Body of pancreas (tissue), 4 donors: ENCODE measurements around the gene ANKRD18B. TPM values are rescaled to one million over a fixed set of nuclear protein-coding genes. Genes with fewer than 3 reads are reported as not detected.
"Not testable (repeated sequence)": the region's sequence is repeated elsewhere in the genome, so short reads cannot be mapped to it uniquely, and the experiment has no call there.

ENCODE experiments used
- ATAC-seq: fragments of 150-250 bp; one replicate; pipeline ENCODE4 v1.9.1; 2016
- DNase-seq, 4 donors: peaks; one replicate each; pipeline ENCODE4 v3.0.0-alpha.2; 2019
- H3K27ac ChIP-seq, 4 donors: fragments of 200-600 bp; sonication (generic); 1 replicate in 3 of 4; 2 replicates in 1 of 4; pipeline versions ENCODE4 v1.5.1 to v1.6.1; 2016 to 2019; ENCODE audit warnings: mild to moderate bottlenecking in 1 of 4, mixed read lengths in 1 of 4, moderate library complexity in 1 of 4
- H3K27me3 ChIP-seq, 2 donors: fragments of 200-600 bp; sonication (generic); one replicate each; pipeline ENCODE4 v1.6.0; 2016; ENCODE audit warnings: mild to moderate bottlenecking in 1 of 2
- H3K36me3 ChIP-seq, 2 donors: fragments of 200-600 bp; sonication (generic); replicated peaks in 1 of 2; 2 replicates each; pipeline ENCODE4 v1.5.1; 2016; ENCODE audit warnings: low read depth in 2 of 2; ENCODE audit not compliant: insufficient read depth in 1 of 2
- H3K4me1 ChIP-seq: fragments of 200-600 bp; sonication (generic); one replicate; pipeline ENCODE4 v1.6.0; 2016
- H3K4me3 ChIP-seq, 2 donors: fragments of 200-600 bp; sonication (generic); 1 replicate in 1 of 2; 2 replicates in 1 of 2; pipeline ENCODE4 v1.5.1; 2016 to 2019
- H3K9me3 ChIP-seq, 3 donors: fragments of 200-600 bp; sonication (generic); 1 replicate in 2 of 3; 2 replicates in 1 of 3; pipeline ENCODE4 v1.5.1; 2016
- POLR2A ChIP-seq, 3 donors: fragments of 450-650 bp; IDR thresholded peaks; one replicate each; pipeline ENCODE4 v1.6.1; 2016; ENCODE audit warnings: antibody characterized with exemption in 3 of 3, mild to moderate bottlenecking in 2 of 3
- WGBS, 2 donors: methylation state at CpG; one replicate each; pipeline ENCODE4 v1.1.5; 2017; 5-methylcytosine and 5-hydroxymethylcytosine counted together
- intact Hi-C: fragments of 100-400 bp; cut with DNase I; formaldehyde crosslinking; loops from one replicate; pipeline ENCODE4 v1.15.1; 2023
- total RNA-seq, 2 donors: library from RNA; depleted of rRNA; stranded (reverse); fragments of >200 nt; gene quantifications; one replicate each; pipeline ENCODE4 v1.1.0, GENCODE V29; 2016
- TF ChIP-seq, protein P1 (sequence below), 7 experiments: fragments of 450-650 bp in 4 of 7; fragments of 200-600 bp in 3 of 7; sonication (generic) in 3 of 7; IDR thresholded peaks; one replicate each; pipeline ENCODE4 v1.5.1; 2016 to 2019; ENCODE audit warnings: antibody characterized with exemption in 7 of 7

ANKRD18B gene
- total RNA-seq, 2 donors from 2014 or later = 6.0 TPM; not detected in 1

DNA sequence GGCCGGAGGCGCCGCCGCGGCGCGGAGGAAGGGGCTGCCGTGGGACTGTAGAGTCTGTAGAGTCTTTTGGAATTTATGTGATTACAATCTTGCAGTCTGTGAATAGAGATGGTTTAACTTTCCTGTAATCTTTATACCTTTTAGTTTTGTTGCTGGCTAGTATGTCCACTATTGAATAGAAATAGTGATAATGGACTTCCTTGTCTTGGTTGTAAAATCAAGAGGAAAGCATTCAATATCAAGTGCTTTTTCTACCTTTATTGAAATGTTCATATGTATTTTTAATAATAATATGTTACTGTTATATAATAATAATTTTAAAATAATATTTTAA is 12.9 kb upstream of the ANKRD18B start:
- H3K4me1 ChIP-seq, intact Hi-C loops, DNase-seq, ATAC-seq, H3K36me3 ChIP-seq, H3K27me3 ChIP-seq, H3K9me3 ChIP-seq: not testable (repeated sequence)
- TF ChIP-seq POLR2A (IDR thresholded peaks at IDR 0.05) = peak in 1 of 3 donors; percentile 42
- Histone ChIP-seq H3K27ac (peak overlapping the region in 3 of 4 donors; percentile 73 to 86 (median 84)), H3K4me3 (peak overlapping the region in 1 of 2 donors; percentile 62)
- 2% methylated on average over 8 of the region's 8 CpGs for WGBS, 2 donors

DNA sequence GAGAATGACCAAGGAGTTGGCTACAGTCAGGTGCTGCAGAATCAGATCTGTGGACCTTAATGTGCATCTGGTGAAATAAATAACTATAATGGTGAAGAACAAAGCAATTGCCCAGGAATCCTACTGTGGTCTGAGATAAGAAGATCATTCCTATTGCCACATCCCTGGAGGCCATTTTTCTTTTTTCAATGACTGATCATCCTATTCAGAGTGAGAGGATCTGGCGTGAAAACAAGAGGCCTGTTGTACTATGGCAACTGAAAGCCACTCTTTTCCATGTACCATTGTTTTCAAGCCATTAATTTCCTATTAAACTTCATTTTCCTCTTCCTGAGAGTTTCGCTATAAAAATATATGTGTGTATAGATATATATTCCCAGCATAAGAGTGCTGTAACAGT is 11.5 kb upstream of the ANKRD18B start:
- H3K4me3 ChIP-seq, ATAC-seq, H3K27ac ChIP-seq, H3K9me3 ChIP-seq, H3K36me3 ChIP-seq, intact Hi-C loops, H3K4me1 ChIP-seq, DNase-seq, H3K27me3 ChIP-seq: not testable (repeated sequence)
- 87 to 89% methylated on average over 2 of the region's 2 CpGs for WGBS, 2 donors

DNA sequence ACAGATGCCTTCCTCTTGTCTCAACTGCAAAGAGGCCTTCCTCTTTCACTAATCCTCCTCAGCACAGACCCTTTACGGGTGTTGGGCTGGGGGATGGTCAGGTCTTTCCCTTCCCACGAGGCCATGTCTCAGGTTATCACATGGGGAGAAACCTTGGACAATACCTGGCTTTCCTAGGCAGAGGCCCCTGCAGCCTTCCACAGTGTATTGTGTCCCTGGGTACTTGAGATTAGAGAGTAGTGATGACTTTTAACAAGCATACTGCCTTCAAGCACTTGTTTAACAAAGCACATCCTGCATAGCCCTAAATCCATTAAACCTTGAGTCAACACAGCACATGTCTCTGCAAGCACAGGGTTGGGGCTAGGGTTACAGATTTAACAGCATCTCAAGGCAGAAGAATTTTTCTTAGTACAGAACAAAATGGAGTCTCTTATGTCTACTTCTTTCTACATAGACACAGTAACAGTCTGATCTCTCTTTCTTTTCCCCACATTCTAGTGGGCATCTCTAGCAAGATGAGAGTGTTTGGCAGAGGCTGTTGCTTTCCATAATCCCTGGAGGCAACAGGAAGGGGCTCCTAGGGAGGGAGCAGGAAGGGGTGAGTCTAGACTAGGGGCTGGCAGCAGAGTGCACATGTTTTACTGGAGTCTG is 8.6 kb upstream of the ANKRD18B start:
- H3K9me3 ChIP-seq, DNase-seq, H3K27ac ChIP-seq, ATAC-seq, intact Hi-C loops, H3K27me3 ChIP-seq, H3K4me3 ChIP-seq, H3K4me1 ChIP-seq, H3K36me3 ChIP-seq: not testable (repeated sequence)
- 48 to 50% methylated on average over 2 of the region's 2 CpGs for WGBS, 2 donors

DNA sequence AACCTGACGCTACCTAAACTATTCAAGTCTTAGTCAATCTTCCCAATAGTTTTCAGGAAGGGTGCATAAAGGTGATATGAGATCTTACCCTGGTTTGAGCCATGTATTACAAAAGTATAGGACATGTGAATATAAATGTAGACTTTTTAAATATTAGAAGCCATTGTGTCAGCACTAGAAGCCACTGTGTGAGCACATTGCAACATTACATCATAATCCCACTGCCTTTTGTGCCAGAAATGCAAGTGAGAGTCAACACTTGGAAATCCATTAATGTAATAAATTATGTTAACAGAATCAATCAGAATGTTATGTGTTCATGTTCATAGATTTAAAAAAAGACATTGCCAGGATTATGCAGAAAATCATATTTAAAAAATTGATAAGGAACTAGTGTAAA is 7.7 kb upstream of the ANKRD18B start:
- WGBS, 2 donors = 69 to 90% methylated on average over 1 of the region's 1 CpG
- H3K4me3 ChIP-seq, H3K27ac ChIP-seq, ATAC-seq, H3K36me3 ChIP-seq, DNase-seq, H3K27me3 ChIP-seq, H3K4me1 ChIP-seq, intact Hi-C loops, H3K9me3 ChIP-seq: not testable (repeated sequence)

DNA sequence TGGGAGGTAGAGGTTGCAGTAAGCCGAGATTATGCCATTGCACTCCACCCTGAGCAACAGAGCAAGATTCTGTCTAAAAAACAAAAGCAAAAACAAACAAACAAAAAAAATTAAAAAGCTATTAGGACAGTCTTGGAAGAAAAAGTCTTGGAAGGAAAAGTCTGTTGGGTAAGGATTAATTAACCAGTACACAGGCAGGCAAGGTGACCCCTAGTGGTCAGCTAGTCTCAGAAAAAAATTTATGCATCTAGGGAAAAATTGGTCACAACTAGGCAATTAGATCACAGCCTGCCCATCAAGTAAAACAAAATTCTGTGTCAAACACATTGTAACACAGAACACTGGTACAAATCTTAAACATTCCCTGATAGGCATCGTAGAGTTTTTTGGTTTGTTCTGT is 6.7 kb upstream of the ANKRD18B start:
- peak; percentile 21 to 43 (median 42) for DNase-seq
- ATAC-seq = no peak
- H3K9me3 ChIP-seq = no peaks in the 10 kb centered on the region
- 51 to 58% methylated on average over 2 of the region's 2 CpGs for WGBS, 2 donors
- H3K36me3 ChIP-seq = no peaks in the 10 kb centered on the region
- intact Hi-C loops = no loop called here
- H3K4me1 ChIP-seq = no peaks in the 10 kb centered on the region
- no peak overlapping the region for H3K4me3 ChIP-seq
- no peak overlapping the region for H3K27ac ChIP-seq
- TF ChIP-seq, protein P1, sequence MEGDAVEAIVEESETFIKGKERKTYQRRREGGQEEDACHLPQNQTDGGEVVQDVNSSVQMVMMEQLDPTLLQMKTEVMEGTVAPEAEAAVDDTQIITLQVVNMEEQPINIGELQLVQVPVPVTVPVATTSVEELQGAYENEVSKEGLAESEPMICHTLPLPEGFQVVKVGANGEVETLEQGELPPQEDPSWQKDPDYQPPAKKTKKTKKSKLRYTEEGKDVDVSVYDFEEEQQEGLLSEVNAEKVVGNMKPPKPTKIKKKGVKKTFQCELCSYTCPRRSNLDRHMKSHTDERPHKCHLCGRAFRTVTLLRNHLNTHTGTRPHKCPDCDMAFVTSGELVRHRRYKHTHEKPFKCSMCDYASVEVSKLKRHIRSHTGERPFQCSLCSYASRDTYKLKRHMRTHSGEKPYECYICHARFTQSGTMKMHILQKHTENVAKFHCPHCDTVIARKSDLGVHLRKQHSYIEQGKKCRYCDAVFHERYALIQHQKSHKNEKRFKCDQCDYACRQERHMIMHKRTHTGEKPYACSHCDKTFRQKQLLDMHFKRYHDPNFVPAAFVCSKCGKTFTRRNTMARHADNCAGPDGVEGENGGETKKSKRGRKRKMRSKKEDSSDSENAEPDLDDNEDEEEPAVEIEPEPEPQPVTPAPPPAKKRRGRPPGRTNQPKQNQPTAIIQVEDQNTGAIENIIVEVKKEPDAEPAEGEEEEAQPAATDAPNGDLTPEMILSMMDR (IDR thresholded peaks at IDR 0.05) = peak; percentile 29 to 73 (median 56)
- no peak for TF ChIP-seq POLR2A (IDR thresholded peaks at IDR 0.05)
- no peaks in the 10 kb centered on the region for H3K27me3 ChIP-seq

DNA sequence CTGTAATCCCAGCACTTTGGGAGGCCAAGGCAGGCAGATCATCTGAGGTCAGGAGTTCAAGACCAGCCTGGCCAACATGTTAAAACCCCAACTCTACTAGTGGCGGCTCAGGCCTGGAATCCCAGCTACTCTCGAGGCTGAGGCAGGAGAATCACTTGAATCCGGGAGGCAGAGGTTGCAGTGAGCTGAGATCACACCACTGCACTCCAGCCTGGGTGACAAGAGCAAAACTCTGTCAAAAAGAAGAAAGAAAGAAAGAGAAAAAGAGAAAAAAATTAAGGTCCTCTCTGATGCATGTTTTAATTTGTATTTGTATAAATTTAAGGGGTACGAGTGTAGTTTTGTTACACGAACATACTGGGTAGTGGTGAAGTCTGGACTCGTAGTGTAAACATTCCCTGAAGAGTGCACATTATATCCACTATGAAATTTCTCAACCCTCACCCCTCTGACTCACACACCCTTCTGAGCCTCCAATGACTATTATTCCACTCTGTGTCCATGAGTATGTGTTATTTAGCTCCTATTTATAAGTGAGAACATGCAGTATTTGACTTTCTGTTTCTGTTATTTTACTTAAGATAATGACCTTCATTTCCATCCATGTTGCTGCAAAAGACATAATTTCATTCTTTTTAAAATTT is 6.0 kb upstream of the ANKRD18B start:
- DNase-seq, H3K36me3 ChIP-seq, intact Hi-C loops, ATAC-seq, H3K27me3 ChIP-seq, H3K4me3 ChIP-seq, H3K4me1 ChIP-seq, H3K9me3 ChIP-seq, H3K27ac ChIP-seq: not testable (repeated sequence)
- 37 to 48% methylated on average over 6 of the region's 6 CpGs for WGBS, 2 donors

DNA sequence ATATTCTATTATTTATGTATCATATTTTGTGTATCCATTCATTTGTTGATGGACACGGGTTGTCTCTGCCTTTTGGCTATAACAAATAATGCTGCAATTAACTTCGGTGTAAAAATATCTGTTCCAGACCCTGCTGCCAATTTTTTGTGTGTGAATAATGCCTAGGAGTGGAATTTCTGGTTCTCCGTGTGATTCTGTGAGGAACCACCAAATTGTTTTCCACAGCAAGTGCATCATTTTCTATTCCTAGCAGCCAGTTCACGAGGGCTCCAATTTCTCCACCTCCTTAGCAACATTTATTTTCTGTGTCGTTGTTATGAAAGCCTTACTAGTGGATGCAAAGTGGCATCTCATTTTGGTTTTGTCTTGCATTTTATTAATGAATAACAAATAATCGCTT is 2.2 kb upstream of the ANKRD18B start:
- not testable (repeated sequence) for H3K27me3 ChIP-seq

More for the DNA sequence above, 2.2 kb upstream of the ANKRD18B start:
- H3K4me3 ChIP-seq, H3K9me3 ChIP-seq, DNase-seq, intact Hi-C loops, H3K27ac ChIP-seq, ATAC-seq, H3K36me3 ChIP-seq: not testable (repeated sequence)
- H3K4me1 ChIP-seq = peaks cover 14% of the 10 kb centered on the region
- 51 to 59% methylated on average over 6 of the region's 6 CpGs for WGBS, 2 donors
